Lung microvascular endothelial cell (primary cell): Measurements from ENCODE around the gene ABCD2. TPM values are rescaled to one million over a fixed set of nuclear protein-coding genes. Genes with fewer than 3 reads are reported as not detected.
"Not testable (repeated sequence)": the region's sequence is repeated elsewhere in the genome, so short reads cannot be mapped to it uniquely, and the experiment has no call there.

Experiments
- DNase-seq, 2 donors: peaks; one replicate each; pipeline versions ENCODE4 v3.0.0 to v3.0.0-alpha.2; 2010; ENCODE audit warnings: low read depth in 2 of 2
- total RNA-seq: library from RNA; depleted of rRNA; stranded (reverse); fragments of >200 nt; gene quantifications from 2 replicates; pipeline ENCODE4 v1.2.1, GENCODE V29; 2014

ABCD2 gene
- not detected in 2 replicates for total RNA-seq

DNA sequence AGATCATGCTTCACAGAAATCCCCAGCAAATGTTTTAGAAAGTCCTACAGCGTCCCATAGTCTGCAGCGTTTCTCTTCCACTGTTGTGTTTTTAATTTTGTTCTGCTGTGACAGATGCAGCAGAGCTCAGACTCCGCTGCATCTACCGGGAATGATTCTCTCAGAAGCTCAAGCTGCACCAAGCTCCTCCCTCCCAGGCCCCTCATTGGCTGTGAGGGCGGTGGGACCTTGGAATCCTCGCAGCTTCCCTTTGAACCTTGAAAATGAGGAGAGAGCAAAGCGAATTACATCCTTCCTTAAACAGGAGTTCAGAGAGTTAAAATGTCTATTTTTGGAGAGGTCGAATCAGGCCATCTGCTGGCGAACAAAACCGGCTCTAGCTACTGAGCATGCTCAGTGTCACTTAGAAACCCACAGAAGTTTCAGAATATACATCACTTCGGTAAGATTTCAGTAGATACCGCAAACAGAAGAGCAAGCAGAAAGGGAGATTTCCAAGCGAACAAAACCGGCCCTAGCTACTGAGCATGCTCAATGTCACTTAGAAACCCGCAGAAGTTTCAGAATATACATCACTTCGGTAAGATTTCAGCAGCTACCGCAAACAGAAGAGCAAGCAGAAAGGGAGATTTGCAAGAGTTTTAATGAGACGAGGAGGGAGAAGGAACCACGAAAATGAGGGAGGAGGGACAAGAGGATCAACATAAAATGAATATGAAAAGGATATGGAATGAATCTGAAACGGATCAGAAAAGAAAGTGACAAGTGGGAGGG is at the start of gene ABCD2:
ABCD2 (minus strand) TSS at position 144 of the 774 bp plus-strand sequence. CDS start 188 bp downstream, outside the sequence.
- peak; percentile 43 to 67 for DNase-seq

GRCh38 chr12:39660101-39660500 is 40.5 kb upstream of the ABCD2 start:
- DNase-seq: no peak

- DNase-seq: no peak
Measured at GRCh38 chr12:39647383-39647782, 27.8 kb upstream of the ABCD2 start.

DNA sequence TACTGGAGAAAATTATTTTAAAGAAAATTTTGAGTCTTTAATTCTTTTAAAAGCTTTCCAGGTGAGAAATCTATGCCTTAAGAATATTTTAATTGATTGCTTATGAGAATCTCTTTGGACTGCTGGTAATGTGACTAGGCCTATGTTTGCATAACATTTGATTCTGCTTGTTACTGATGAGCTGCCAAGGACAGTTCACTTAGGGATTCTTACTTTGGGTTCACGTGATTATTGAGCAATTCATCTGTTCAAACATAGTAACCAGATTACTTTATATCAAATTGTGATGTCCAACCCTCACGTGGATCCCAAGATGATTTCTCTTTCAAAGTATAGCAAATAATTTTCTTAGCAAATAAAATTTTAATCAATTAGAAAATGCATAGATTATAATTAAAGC is 27.4 kb upstream of the ABCD2 start:
- no peak for DNase-seq

DNA sequence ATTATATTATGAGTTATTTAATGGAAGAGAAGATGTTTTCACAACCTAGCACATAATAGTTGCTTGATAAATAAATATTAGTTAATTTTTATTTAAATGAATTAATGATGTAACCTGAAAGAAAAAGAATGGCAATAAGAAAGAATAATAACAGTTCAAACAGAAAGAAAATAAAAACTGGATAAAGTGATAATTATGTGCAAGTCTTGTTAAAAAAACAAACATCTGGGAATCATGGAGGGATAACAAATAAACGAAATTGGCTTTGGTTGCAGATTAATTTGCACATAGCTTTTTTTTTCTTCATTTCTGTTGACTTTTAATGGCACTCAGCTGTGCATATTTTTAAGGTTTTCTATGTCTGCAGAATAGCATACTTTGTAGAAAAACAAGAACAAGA is 23.4 kb upstream of the ABCD2 start:
- DNase-seq: no peak

- no peak for DNase-seq
Measured at GRCh38 chr12:39638840-39639239, 19.2 kb upstream of the ABCD2 start.

GRCh38 chr12:39638178-39638577 is 18.6 kb upstream of the ABCD2 start:
- no peak for DNase-seq

- DNase-seq: no peak
Measured at GRCh38 chr12:39632670-39633069, 13.1 kb upstream of the ABCD2 start.

DNA sequence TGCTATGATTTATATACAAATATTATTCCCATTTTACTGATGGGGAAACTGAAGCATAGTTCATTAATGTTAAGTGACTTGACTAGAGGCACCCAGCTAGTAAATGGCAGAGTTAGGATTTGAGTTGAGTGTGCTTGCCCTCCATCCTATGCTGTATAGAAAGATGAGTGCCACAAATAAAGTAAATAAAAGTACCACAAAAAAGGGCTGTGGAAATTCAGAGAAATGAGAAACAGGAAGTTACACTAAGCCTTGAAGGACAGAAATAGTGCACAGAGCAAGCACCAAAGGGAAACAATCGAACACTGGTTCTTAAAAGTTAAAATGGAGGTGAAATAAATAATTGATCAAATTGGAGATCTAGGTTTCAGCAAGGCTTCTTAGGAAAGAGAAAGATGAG is 9.2 kb upstream of the ABCD2 start:
- DNase-seq: no peak

GRCh38 chr12:39627914-39628313 is 8.3 kb upstream of the ABCD2 start:
- no peak for DNase-seq

GRCh38 chr12:39626033-39626814 is 6.6 kb upstream of the ABCD2 start:
- no peak for DNase-seq

DNA sequence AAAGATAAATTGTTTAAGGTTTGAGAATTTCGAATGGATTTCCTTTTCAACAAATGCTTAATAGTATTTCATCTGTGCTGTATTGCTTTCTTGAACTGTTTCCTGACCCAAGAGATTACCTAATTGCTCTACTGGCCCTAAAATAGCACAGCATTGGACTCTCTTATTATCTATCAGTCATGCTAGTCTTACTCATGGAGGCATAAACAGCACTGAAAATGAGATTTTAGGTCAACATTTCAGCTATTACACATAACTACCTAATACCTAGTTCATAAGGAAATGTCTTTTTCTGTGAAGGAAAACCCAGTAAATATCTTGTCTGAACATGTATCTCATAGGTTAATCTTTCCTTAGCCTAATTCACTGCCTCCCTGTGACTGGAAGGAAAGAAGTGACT is 4.3 kb upstream of the ABCD2 start:
- no peak for DNase-seq

GRCh38 chr12:39623160-39623559 is 3.6 kb upstream of the ABCD2 start:
- not testable (repeated sequence) for DNase-seq

DNA sequence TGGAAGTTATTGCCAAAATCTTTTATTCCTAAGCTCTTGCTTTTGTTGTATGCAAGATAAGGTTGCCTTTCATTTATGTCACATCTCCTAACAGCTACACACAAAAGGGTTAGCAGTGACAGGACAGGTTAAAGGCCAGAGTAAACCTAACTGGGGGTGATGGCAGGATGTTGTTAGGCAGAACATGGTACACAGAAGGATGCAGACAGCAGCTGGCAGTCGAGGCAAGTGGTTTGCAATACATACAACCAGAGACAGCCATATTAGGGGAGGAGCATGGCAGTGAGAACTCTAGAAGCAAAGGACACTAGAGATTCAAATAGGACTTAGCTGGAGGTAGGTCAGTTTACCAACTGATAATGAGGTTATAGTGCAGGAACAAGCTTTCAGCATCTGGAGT is 2.7 kb upstream of the ABCD2 start:
- no peak for DNase-seq

GRCh38 chr12:39621670-39622069 is 2.1 kb upstream of the ABCD2 start:
- no peak for DNase-seq

DNA sequence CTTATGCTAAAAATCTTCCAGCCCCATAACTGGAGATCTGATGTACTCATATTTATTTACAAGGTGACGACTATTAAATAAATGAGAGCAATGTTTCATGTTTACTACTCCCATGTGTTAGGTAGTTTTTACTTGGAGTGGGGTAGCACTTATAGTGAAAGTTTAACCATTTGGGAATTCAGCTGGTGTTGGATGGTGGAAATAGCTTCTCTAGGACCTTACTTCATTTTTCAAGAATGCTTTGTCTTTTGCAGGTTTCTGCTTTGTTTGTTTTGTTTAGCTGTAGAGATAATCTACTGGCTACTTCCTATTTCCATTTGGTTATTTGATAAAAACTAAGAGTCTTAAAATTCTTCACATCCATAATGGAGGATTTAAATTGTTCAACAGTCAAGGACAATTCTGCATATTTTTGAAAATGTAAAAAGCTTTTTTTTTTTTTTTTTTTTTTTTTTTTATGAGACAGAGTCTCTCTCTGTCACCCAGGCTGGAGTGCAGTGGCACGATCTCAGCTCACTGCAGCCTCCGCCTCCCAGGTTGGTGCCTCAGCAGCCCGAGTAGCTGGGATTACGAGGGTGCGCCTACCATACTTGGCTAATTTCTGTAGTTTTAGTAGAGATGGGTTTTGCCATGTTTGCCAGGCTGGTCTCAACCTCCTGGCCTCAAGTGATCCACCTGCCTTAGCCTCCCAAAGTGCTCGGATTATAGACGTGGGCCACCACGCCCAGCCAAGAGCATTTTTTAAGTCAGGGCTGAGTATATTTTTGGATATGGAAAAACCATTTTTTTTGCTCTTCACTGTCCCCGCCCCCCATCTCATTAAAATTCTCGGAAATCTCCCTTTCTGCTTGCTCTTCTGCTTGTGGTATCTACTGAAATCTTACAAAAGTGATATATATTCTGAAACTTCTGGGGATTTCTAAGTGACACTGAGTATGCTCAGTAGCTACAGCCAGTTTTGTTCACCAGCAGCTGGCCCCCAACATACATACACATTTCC is 1.4 kb upstream of the ABCD2 start:
- no peak for DNase-seq

GRCh38 chr12:39619316-39619659 is 315 bp downstream of the ABCD2 start:
- no peak for DNase-seq

- no peak for DNase-seq
Measured at GRCh38 chr12:39618701-39619100, 902 bp downstream of the ABCD2 start.

- DNase-seq: no peak
Measured at GRCh38 chr12:39617887-39618286, 1.7 kb downstream of the ABCD2 start.

GRCh38 chr12:39616666-39617065 is 2.9 kb downstream of the ABCD2 start:
- no peak for DNase-seq

- DNase-seq: no peak
Measured at GRCh38 chr12:39616251-39616650, 3.4 kb downstream of the ABCD2 start.

DNA sequence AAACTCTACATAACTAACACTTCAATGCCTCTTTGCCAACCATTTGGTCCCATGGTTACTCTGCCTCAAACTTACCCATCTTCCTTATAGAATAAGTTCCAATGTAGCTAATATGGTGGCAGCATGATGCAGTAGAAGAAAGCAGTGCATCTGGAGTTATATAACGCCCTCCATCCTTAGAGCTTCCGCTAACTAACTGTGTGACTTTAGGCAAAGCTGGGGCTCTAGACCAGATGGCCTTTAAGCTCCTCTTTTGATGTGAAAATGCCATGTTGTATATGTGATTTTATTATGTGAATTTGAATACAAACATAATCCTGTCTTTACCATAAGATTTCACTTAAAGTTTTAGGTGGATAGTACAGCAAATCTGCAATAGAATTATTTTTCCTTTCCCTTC is 6.1 kb downstream of the ABCD2 start:
- no peak for DNase-seq
